ENCODE data around the gene MAP3K13. TPM values are rescaled to one million over a fixed set of nuclear protein-coding genes. Genes with fewer than 3 reads are reported as not detected.
"Not testable (repeated sequence)": the region's sequence is repeated elsewhere in the genome, so short reads cannot be mapped to it uniquely, and the experiment has no call there.

The MAP3K13 gene
- total and polyA plus RNA-seq, 2 experiments from 2014 or later = 43.8 to 65.3 TPM

DNA sequence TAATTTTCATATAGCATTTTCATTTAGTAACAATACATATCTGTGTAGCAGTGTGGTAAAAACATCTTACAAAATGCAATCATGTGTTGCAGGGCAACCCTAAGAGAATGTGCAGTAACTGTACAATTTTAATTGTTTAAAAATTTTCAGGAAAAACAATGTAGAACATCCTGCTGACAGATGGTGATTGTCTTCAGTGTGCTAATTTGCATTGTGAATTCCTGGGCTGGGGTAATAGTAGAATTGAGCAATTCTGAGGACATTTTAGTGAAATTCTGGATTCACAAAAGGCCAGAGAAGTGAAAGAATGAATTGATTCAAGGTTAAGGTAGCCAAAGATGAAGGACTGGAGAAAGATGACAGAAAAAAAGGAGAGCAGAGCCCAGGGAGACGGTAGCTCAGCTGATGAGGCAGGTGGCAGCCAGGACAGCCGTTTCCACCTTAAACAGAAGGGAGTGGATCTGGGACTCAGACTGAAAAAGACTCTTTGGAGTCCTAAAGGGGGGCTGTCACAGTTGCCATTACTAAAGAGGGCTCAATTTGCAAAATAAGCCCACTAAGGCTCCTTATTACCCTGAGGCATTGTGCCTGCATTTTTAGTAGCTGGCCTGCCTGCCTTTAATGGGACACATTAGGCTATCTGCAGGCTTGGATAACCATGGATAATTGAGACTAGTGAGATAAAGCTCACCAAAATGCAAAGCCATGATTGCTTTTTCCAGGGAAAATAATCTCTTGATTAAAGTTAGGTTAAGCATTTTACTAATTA lies 8.6 kb downstream of the MAP3K13 start:
- H3K9me2 ChIP-seq (replicated peaks; ENCODE audit: insufficient read depth) = no peaks in the 10 kb centered on the region
- TF ChIP-seq EZH2 (IDR thresholded peaks at IDR 0.05; ENCODE audit: borderline replicate concordance) (no peak), EZH2phosphoT487 (IDR thresholded peaks at IDR 0.05; ENCODE audit: low read depth, severe bottlenecking, unreplicated experiment) (no peak)
- no peak for DNase-seq (ENCODE audit: low spot score)
- H3K4me2 ChIP-seq = peak overlapping the region; percentile 61
- H3K4me1 ChIP-seq (ENCODE audit: insufficient read depth) = no peaks in the 10 kb centered on the region
- H3K9me3 ChIP-seq (ENCODE audit: low read depth) = no peaks in the 10 kb centered on the region
- no peaks in the 10 kb centered on the region for H4K20me1 ChIP-seq (ENCODE audit: insufficient read depth, poor library complexity, severe bottlenecking)
- no peaks in the 10 kb centered on the region for H3K27me3 ChIP-seq
- H3K27ac ChIP-seq = peak overlapping the region; percentile 66
- no peak overlapping the region for H3K4me3 ChIP-seq
- no peak overlapping the region for H2AFZ ChIP-seq
- H3K79me2 ChIP-seq = peaks cover 32% of the 10 kb centered on the region
- 23% methylated on average over 2 of the region's 2 CpGs for WGBS (ENCODE audit: low lambda C conversion rate, missing lambda C conversion rate)
- H3K36me3 ChIP-seq (replicated peaks; ENCODE audit: insufficient read depth, low read depth) = no peaks in the 10 kb centered on the region

DNA sequence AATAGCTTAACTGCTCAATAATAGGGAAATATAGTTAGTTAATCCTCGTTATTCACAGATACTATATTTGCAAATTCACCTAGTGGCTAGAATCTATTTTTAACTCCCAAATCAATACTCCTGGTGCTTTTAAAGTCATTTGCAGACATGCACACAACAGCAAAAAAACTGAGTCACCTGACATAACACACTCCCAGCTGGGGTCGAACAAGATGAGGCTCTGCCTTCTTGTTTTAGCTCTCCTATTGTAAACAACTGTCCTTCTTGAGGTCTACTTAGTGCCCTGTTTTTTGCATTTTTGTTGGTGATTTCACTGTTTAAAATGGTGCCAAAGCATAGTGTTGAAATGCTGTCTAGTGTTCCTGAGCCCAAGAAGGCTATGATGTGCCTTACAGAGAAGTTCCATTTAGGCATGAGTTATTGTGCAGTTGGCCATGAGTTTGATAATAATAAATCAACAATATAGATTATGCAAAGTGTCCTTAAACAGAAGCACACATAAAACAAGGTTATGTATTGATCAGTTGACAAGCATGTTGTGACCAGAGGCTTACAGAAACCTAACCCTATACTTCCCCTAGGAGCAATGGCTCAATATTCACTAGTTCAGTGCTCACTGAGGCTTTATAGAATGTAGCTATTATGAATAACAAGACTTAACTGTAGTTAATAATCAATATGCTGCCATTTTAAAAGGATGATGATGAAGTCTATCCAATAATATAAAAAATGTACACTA lies 18.6 kb downstream of the MAP3K13 start:
- 72% methylated on average over 2 of the region's 2 CpGs for WGBS (ENCODE audit: low lambda C conversion rate, missing lambda C conversion rate)
- Histone ChIP-seq H3K4me1 (ENCODE audit: insufficient read depth) (no peaks in the 10 kb centered on the region), H3K27ac (no peak overlapping the region), H3K9me2 (replicated peaks; ENCODE audit: insufficient read depth) (no peaks in the 10 kb centered on the region), H3K79me2 (no peaks in the 10 kb centered on the region), H3K9me3 (ENCODE audit: low read depth) (no peaks in the 10 kb centered on the region), H3K27me3 (no peaks in the 10 kb centered on the region), H3K36me3 (replicated peaks; ENCODE audit: insufficient read depth, low read depth) (no peaks in the 10 kb centered on the region), H2AFZ (no peak overlapping the region), H3K4me2 (no peak overlapping the region), H4K20me1 (ENCODE audit: insufficient read depth, poor library complexity, severe bottlenecking) (no peaks in the 10 kb centered on the region), H3K4me3 (no peak overlapping the region)
- no peak for DNase-seq (ENCODE audit: low spot score)
- TF ChIP-seq, protein P1, sequence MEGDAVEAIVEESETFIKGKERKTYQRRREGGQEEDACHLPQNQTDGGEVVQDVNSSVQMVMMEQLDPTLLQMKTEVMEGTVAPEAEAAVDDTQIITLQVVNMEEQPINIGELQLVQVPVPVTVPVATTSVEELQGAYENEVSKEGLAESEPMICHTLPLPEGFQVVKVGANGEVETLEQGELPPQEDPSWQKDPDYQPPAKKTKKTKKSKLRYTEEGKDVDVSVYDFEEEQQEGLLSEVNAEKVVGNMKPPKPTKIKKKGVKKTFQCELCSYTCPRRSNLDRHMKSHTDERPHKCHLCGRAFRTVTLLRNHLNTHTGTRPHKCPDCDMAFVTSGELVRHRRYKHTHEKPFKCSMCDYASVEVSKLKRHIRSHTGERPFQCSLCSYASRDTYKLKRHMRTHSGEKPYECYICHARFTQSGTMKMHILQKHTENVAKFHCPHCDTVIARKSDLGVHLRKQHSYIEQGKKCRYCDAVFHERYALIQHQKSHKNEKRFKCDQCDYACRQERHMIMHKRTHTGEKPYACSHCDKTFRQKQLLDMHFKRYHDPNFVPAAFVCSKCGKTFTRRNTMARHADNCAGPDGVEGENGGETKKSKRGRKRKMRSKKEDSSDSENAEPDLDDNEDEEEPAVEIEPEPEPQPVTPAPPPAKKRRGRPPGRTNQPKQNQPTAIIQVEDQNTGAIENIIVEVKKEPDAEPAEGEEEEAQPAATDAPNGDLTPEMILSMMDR (IDR thresholded peaks at IDR 0.05; ENCODE audit: poor library complexity) = no peak
- TF ChIP-seq EZH2phosphoT487 (IDR thresholded peaks at IDR 0.05; ENCODE audit: low read depth, severe bottlenecking, unreplicated experiment) (no peak), EZH2 (IDR thresholded peaks at IDR 0.05; ENCODE audit: borderline replicate concordance) (no peak)

DNA sequence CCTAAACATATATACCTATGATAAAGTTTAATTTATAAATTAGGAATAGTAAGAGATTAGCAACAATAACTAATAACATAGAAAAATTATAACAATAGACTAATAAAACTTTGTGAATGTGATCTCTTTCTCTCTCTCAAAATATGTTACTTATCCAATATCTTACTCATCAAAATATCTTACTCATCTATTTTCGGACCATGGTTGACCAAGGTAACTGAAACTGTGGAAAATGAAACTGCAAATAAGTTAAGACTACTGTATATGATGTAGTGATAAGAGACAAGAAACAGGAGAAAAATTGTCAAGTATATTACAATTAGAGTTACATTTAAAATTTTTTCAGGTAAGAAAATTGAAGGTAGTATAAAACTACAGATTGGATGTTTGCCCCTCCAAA lies 19.2 kb downstream of the MAP3K13 start:
- H3K4me1 ChIP-seq (ENCODE audit: insufficient read depth) = no peaks in the 10 kb centered on the region
- TF ChIP-seq, protein P1 (IDR thresholded peaks at IDR 0.05; ENCODE audit: poor library complexity) = no peak
- no peak overlapping the region for H3K27ac ChIP-seq
- H3K9me3 ChIP-seq (ENCODE audit: low read depth) = no peaks in the 10 kb centered on the region
- H3K27me3 ChIP-seq = no peaks in the 10 kb centered on the region
- H3K36me3 ChIP-seq (replicated peaks; ENCODE audit: insufficient read depth, low read depth) = no peaks in the 10 kb centered on the region
- H3K4me3 ChIP-seq = no peak overlapping the region
- DNase-seq (ENCODE audit: low spot score) = no peak
- no peaks in the 10 kb centered on the region for H4K20me1 ChIP-seq (ENCODE audit: insufficient read depth, poor library complexity, severe bottlenecking)
- H2AFZ ChIP-seq = no peak overlapping the region
- no peaks in the 10 kb centered on the region for H3K9me2 ChIP-seq (replicated peaks; ENCODE audit: insufficient read depth)
- H3K79me2 ChIP-seq = no peaks in the 10 kb centered on the region
- WGBS (ENCODE audit: low lambda C conversion rate, missing lambda C conversion rate) = 100% methylated on average over 1 of the region's 1 CpG
- H3K4me2 ChIP-seq = no peak overlapping the region

DNA sequence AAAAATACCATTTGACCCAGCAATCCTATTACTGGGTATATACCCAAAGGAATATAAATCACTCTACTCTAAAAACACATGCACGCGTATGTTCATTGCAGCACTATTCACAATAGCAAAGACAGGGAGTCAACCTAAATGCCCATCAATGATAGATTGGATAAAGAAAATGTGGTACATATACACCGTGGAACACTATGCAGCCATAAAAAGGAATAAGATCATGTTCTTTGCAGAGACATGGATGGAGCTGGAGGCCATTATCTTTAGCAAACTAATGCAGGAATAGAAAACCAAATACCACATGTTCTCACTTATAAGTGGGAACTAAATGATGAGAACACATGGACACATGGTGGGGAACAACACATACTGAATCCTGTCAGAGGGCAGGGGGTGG lies 23.6 kb downstream of the MAP3K13 start:
- H3K9me3 ChIP-seq (ENCODE audit: low read depth); H3K9me2 ChIP-seq (replicated peaks; ENCODE audit: insufficient read depth); H3K27ac ChIP-seq; H2AFZ ChIP-seq; H3K36me3 ChIP-seq (replicated peaks; ENCODE audit: insufficient read depth, low read depth); H3K79me2 ChIP-seq; H4K20me1 ChIP-seq (ENCODE audit: insufficient read depth, poor library complexity, severe bottlenecking); H3K27me3 ChIP-seq; H3K4me1 ChIP-seq (ENCODE audit: insufficient read depth); H3K4me3 ChIP-seq; DNase-seq (ENCODE audit: low spot score); H3K4me2 ChIP-seq: not testable (repeated sequence)
- WGBS (ENCODE audit: low lambda C conversion rate, missing lambda C conversion rate) = 95% methylated on average over 3 of the region's 3 CpGs

Data from hepatocyte (in vitro differentiated cells).